HCT116 (cell line): Measurements from ENCODE around the gene CFAP97D2.

Source experiments
- CBX3 ChIP-seq: IDR thresholded peaks from 2 replicates; pipeline ENCODE4 v1.6.1; 2012; ENCODE audit warnings: low read depth
- CTCF ChIP-seq, 3 experiments: fragments of 200-600 bp in 1 of 3; sonication (generic) in 1 of 3; IDR thresholded peaks in 2 of 3; conservative IDR thresholded peaks in 1 of 3; 2 replicates each; pipeline ENCODE4 v1.5.1; 2012 to 2017; ENCODE audit warnings: low read depth in 2 of 3, low read length in 2 of 3, antibody characterized with exemption in 1 of 3, borderline replicate concordance in 1 of 3, control low read depth in 1 of 3, mild to moderate bottlenecking in 1 of 3, mixed read lengths in 1 of 3, mixed run types in 1 of 3, moderate library complexity in 1 of 3; ENCODE audit not compliant: insufficient read depth in 1 of 3
- EZH2 ChIP-seq: fragments of 200-600 bp; sonication (generic); IDR thresholded peaks from 2 replicates; pipeline ENCODE4 v1.6.1; 2017; ENCODE audit warnings: antibody characterized with exemption, mixed run types
- JUND ChIP-seq: IDR thresholded peaks from 2 replicates; pipeline ENCODE4 v1.6.1; 2012
- SIN3A ChIP-seq: IDR thresholded peaks from 2 replicates; pipeline ENCODE4 v1.6.1; 2012; ENCODE audit warnings: low read depth
- TF ChIP-seq, protein P1 (sequence below): IDR thresholded peaks from 2 replicates; pipeline ENCODE4 v1.6.1; 2011; ENCODE audit warnings: mild to moderate bottlenecking, low read length, moderate library complexity; ENCODE audit not compliant: insufficient replicate concordance; ENCODE audit errors: extremely low read depth
- TF ChIP-seq, protein P2 (sequence below): IDR thresholded peaks from 2 replicates; pipeline ENCODE4 v1.6.1; 2012

DNA sequence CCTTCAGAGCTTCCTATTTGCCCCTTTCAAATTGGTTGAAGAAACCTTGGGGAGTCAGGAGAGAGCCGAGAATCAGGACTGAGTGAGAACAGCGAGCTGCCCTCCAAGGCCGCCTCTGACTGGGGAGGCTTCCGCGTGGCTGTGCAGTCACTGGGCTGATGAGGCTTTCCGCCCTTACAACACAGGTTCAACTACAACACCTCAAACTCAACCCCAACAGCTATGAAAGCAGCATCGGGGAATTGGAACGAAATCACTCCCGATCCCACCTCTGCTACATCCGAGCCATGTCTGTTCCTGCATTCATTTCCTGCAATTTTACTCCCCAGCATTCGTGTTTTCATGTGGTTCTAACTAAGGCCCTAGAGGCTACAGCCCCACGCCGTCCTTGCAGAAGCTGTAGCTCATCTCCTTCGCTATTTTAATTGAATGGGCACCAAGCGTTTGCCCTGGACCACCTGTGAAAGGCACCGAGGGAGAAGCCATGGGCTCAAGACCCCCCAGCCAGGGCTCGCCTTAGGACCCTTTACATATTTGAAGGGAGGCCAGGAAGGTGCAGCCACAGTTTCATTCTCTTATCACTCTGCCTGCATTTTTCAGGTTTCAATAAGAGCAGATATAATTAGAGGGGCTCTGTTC lies 34.3 kb upstream of the CFAP97D2 start:
- TF ChIP-seq, protein P1, sequence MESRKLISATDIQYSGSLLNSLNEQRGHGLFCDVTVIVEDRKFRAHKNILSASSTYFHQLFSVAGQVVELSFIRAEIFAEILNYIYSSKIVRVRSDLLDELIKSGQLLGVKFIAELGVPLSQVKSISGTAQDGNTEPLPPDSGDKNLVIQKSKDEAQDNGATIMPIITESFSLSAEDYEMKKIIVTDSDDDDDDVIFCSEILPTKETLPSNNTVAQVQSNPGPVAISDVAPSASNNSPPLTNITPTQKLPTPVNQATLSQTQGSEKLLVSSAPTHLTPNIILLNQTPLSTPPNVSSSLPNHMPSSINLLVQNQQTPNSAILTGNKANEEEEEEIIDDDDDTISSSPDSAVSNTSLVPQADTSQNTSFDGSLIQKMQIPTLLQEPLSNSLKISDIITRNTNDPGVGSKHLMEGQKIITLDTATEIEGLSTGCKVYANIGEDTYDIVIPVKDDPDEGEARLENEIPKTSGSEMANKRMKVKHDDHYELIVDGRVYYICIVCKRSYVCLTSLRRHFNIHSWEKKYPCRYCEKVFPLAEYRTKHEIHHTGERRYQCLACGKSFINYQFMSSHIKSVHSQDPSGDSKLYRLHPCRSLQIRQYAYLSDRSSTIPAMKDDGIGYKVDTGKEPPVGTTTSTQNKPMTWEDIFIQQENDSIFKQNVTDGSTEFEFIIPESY, result no peak
- TF ChIP-seq, protein P2, sequence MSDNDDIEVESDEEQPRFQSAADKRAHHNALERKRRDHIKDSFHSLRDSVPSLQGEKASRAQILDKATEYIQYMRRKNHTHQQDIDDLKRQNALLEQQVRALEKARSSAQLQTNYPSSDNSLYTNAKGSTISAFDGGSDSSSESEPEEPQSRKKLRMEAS, result no peak
- TF ChIP-seq CTCF (IDR thresholded peaks at IDR 0.05 in 2 of 3, conservative IDR thresholded peaks at IDR 0.05 in 1 of 3; ENCODE audit: borderline replicate concordance in 1 of 3, insufficient read depth in 1 of 3, low read depth in 2 of 3, low read length in 2 of 3), result no peak
- no peak for TF ChIP-seq CBX3
- no peak for TF ChIP-seq JUND
- TF ChIP-seq SIN3A, result no peak
- TF ChIP-seq EZH2, result no peak
